Neural crest cell (in vitro differentiated cells): Measurements from ENCODE around the gene SHLD3. TPM values are rescaled to one million over a fixed set of nuclear protein-coding genes. Genes with fewer than 3 reads are reported as not detected.
"Not testable (repeated sequence)": the region's sequence is repeated elsewhere in the genome, so short reads cannot be mapped to it uniquely, and the experiment has no call there.

Experiments used
- DNase-seq: peaks from one replicate; pipeline ENCODE4 v3.0.0; 2021; ENCODE audit warnings: low read depth, mixed read lengths, low spot score
- H3K27ac Mint-ChIP-seq: one replicate; pipeline ENCODE4 v1.8.0; 2021; ENCODE audit warnings: mild to moderate bottlenecking, mixed read lengths; ENCODE audit not compliant: unreplicated experiment
- H3K27me3 Mint-ChIP-seq: 2 replicates; pipeline ENCODE4 v1.8.0; 2021; ENCODE audit warnings: low read depth, mild to moderate bottlenecking, mixed read lengths
- H3K36me3 Mint-ChIP-seq: 2 replicates; pipeline ENCODE4 v1.8.0; 2021; ENCODE audit warnings: low read depth, mild to moderate bottlenecking, mixed read lengths
- H3K4me1 Mint-ChIP-seq: 2 replicates; pipeline ENCODE4 v1.8.0; 2021; ENCODE audit warnings: mixed read lengths
- H3K4me3 Mint-ChIP-seq: one replicate; pipeline ENCODE4 v1.8.0; 2021; ENCODE audit warnings: mild to moderate bottlenecking, mixed read lengths
- H3K9me3 Mint-ChIP-seq: 2 replicates; pipeline ENCODE4 v1.8.0; 2021; ENCODE audit warnings: mixed read lengths
- long read RNA-seq: library from polyadenylated mRNA; unstranded; transcript quantifications from one replicate; pipeline ENCODE4 v2.0.0, GENCODE V29; 2020
- total RNA-seq: library from RNA; stranded (reverse); gene quantifications from 2 replicates; pipeline ENCODE4 v1.2.1, GENCODE V29; 2021
- TF ChIP-seq, protein P1 (sequence below): fragments of 200-600 bp; sonication (generic); conservative IDR thresholded peaks from 2 replicates; pipeline ENCODE4 v1.5.0; 2021; ENCODE audit warnings: antibody characterized with exemption, mild to moderate bottlenecking

Gene SHLD3, protein sequence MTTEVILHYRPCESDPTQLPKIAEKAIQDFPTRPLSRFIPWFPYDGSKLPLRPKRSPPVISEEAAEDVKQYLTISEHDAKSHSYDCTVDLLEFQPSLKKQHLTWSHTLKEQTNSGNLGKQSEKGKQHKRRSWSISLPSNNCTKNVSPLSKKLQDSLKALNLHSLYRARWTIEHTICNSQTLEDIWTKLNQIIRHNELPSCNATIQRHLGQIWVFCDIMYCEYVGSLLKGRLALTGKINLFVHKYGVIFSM
- total RNA-seq: 3.8 and 4.3 TPM in 2 replicates
- long read RNA-seq, transcript SHLD3-201 (2 exons, 1,766 nt): major isoform, 9 of 10 reads
- long read RNA-seq, partial matches to known transcripts: 0 of 10 reads
- long read RNA-seq, other reads (novel, unspliced or antisense): 1 of 10 reads

DNA sequence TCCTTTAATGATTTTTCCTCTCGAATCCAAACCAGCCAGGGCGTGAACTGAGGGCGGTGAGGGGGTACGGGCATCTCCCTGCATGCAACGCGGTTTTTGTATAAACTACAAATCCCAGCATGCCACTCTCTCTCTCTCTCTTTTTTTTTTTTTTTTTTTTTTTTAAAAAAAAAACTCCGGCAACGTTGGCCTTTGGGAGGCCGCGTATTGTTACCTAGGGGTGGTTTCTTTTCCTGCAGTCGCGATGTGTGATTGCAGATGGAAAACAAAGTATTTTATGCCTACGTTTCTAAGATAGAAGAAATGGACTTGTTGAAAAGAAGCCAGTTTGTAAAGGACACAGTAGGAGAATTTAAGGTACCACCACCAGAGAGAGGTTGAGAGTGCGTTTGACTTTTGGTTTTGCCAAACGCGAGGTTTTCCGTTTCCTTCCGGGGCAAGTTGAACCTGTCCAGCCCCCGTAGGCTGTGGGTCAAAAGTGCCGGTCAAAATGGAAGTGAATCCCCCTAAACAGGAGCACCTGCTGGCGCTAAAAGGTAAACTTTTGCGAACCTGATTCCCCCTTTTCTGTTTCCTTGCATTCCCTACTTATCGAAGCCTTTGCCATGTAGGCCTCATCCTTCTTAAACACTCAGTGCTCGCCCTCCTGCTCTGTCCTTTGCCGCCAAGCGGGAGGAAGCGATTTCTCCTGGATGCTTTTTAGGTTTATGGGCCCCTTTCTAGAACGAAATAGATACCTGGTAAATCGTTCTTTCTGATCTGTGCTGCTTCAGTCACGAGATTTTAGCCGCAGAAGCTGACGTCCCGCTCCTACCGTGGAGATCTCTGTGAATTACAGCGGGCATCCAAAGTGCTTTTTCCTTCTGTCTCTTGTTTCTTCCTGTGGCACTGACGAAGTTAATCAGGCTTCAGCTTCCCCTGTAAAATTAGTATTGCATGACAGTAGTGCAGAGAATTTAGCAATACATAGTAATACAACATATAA lies at the start of gene SHLD3, which contains the start of gene TRAPPC13:
Gene SHLD3 (plus strand): TSS at position 457 of the 985 bp plus-strand sequence. CDS start 4,561 bp downstream, outside the sequence.
Gene TRAPPC13 (plus strand): TSS at position 457 of the 985 bp plus-strand sequence. CDS start 34 bp downstream, at position 491.
- Mint-ChIP-seq H3K4me3 (peak within 1 kb of the TSS; percentile 100), H3K36me3 (peaks cover 6% of the 10 kb centered on the region), H3K27me3 (no peaks in the 10 kb centered on the region), H3K9me3 (no peaks in the 10 kb centered on the region), H3K27ac (peak within 1 kb of the TSS; percentile 98), H3K4me1 (peaks cover 34% of the 10 kb centered on the region)
- peak; percentile 57 for DNase-seq
- TF ChIP-seq, protein P1, sequence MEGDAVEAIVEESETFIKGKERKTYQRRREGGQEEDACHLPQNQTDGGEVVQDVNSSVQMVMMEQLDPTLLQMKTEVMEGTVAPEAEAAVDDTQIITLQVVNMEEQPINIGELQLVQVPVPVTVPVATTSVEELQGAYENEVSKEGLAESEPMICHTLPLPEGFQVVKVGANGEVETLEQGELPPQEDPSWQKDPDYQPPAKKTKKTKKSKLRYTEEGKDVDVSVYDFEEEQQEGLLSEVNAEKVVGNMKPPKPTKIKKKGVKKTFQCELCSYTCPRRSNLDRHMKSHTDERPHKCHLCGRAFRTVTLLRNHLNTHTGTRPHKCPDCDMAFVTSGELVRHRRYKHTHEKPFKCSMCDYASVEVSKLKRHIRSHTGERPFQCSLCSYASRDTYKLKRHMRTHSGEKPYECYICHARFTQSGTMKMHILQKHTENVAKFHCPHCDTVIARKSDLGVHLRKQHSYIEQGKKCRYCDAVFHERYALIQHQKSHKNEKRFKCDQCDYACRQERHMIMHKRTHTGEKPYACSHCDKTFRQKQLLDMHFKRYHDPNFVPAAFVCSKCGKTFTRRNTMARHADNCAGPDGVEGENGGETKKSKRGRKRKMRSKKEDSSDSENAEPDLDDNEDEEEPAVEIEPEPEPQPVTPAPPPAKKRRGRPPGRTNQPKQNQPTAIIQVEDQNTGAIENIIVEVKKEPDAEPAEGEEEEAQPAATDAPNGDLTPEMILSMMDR: peak; percentile 32

DNA sequence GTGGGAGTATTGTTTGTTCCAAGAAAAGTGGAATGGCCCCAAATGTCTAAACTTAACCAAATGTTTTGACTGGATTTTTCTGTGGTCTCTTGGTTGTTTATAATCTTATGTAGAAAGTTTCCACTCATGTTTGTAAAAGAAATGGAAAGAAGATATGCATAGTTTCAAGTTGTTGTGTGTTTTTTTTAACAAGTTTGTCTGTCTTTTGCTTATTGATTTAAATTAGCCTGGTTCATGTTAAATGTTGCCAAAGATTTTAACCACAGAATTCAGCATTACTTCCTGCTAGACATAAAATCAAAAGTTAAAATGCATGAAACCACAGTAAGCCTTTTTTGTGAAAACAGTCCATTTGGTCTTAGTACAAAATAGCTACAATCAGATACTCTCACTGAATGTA lies 47.7 kb upstream of the SHLD3 start:
- Mint-ChIP-seq H3K4me3 (no peak overlapping the region), H3K36me3 (peaks cover 8% of the 10 kb centered on the region), H3K4me1 (no peaks in the 10 kb centered on the region), H3K9me3 (no peaks in the 10 kb centered on the region), H3K27ac (no peak overlapping the region), H3K27me3 (no peaks in the 10 kb centered on the region)
- TF ChIP-seq, protein P1: no peak
- DNase-seq: no peak

DNA sequence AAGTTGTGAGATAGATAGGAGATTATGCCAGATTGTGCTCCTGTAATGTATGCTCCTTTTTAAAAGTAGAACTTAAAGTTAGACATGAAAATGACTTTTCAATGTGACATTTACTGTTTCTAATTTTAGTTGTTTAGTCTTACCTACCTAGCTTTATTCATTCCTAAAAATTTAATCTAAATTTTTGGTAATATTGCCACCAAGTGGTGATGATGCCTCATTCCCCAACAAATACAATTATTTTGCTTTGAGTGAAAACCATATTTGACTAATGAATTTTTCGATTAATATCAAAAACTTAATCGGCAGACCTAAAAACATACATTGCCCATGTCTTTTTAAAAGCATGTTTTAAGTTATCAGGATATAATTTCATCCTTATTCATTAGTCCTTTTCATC lies 36.1 kb upstream of the SHLD3 start:
- Mint-ChIP-seq H3K4me3 (no peak overlapping the region), H3K27me3 (no peaks in the 10 kb centered on the region), H3K9me3 (no peaks in the 10 kb centered on the region), H3K27ac (no peak overlapping the region), H3K4me1 (no peaks in the 10 kb centered on the region), H3K36me3 (peaks cover 4% of the 10 kb centered on the region)
- TF ChIP-seq, protein P1: peak; percentile 29
- DNase-seq: no peak

DNA sequence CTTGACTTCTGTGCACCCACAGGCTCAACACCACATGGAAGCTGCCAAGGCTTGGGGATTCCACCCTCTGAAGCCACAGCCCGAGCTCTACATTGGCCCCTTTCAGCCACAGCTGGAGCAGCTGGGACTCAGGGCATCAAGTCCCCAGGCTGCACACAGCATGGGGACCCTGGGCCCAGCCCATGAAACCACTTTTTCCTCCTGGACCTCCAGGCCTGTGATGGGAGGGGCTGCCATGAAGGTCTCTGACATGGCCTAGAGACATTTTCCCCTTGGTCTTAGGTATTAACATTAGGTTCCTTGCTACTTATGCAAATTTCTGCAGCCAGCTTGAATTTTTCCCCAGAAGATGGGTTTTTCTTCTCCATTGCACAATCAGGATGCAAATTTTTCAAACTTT lies 23.1 kb upstream of the SHLD3 start:
- not testable (repeated sequence) for H3K27ac Mint-ChIP-seq, H3K4me3 Mint-ChIP-seq, H3K4me1 Mint-ChIP-seq, DNase-seq, H3K27me3 Mint-ChIP-seq
- Mint-ChIP-seq H3K9me3 (peaks cover 16% of the 10 kb centered on the region), H3K36me3 (peaks cover 58% of the 10 kb centered on the region)

DNA sequence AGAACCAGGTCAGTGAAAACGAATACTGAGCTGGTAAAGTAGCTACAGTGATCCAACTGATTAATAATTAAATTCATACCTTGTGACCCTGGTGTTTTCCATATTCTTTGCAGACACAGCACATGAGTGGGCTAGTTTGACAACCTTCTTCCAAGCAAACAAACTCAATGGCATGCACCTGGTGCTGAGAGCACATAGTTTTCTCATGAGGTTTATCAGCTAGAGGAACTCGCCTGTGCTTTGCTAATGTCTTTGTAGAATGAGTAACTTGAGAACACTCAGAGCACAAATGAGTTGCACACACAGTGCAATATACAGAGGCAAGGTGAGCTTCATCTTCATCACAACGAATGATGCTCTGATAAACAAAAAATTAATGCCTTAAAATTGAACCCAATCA lies 13.3 kb upstream of the SHLD3 start:
- no peak overlapping the region for H3K27ac Mint-ChIP-seq
- H3K36me3 Mint-ChIP-seq: peaks cover 2% of the 10 kb centered on the region
- no peaks in the 10 kb centered on the region for H3K9me3 Mint-ChIP-seq
- no peaks in the 10 kb centered on the region for H3K4me1 Mint-ChIP-seq
- DNase-seq: no peak
- TF ChIP-seq, protein P1: no peak
- no peaks in the 10 kb centered on the region for H3K27me3 Mint-ChIP-seq
- no peak overlapping the region for H3K4me3 Mint-ChIP-seq
